H9 (cell line): Measurements from ENCODE around the gene CCNJL. TPM values are rescaled to one million over a fixed set of nuclear protein-coding genes. Genes with fewer than 3 reads are reported as not detected.

Experiments
- DNase-seq: peaks from one replicate; pipeline ENCODE4 v3.0.0-alpha.2; 2017
- H2AFZ ChIP-seq: one replicate; pipeline ENCODE4 v1.6.1; 2013; ENCODE audit warnings: mild to moderate bottlenecking, low read length, control low read depth, moderate library complexity
- H2AK5ac ChIP-seq: 2 replicates; pipeline ENCODE4 v1.6.1; 2013; ENCODE audit warnings: low read length, control low read depth, mixed read lengths; ENCODE audit not compliant: insufficient read length
- H2BK120ac ChIP-seq: one replicate; pipeline ENCODE4 v1.6.1; 2013; ENCODE audit warnings: low read depth, mild to moderate bottlenecking, low read length, control low read depth, inconsistent platforms; ENCODE audit not compliant: poor library complexity, severe bottlenecking
- H2BK12ac ChIP-seq: 2 replicates; pipeline ENCODE4 v1.6.1; 2013; ENCODE audit warnings: low read length, control low read depth, mixed read lengths, low read depth; ENCODE audit not compliant: insufficient read length
- H2BK15ac ChIP-seq: 2 replicates; pipeline ENCODE4 v1.6.1; 2013; ENCODE audit warnings: low read depth, low read length, control low read depth
- H2BK20ac ChIP-seq: one replicate; pipeline ENCODE4 v1.6.1; 2013; ENCODE audit warnings: low read depth, mild to moderate bottlenecking, low read length, control low read depth, inconsistent platforms; ENCODE audit not compliant: poor library complexity, severe bottlenecking
- H2BK5ac ChIP-seq: 2 replicates; pipeline ENCODE4 v1.6.1; 2013; ENCODE audit warnings: low read length, control low read depth, mixed read lengths; ENCODE audit not compliant: insufficient read length
- H3K14ac ChIP-seq: 2 replicates; pipeline ENCODE4 v1.6.1; 2013; ENCODE audit warnings: low read length, control low read depth; ENCODE audit not compliant: insufficient read depth
- H3K18ac ChIP-seq: 2 replicates; pipeline ENCODE4 v1.6.1; 2013; ENCODE audit warnings: low read depth, mild to moderate bottlenecking, mixed read lengths, low read length, control low read depth; ENCODE audit not compliant: insufficient read length
- H3K23ac ChIP-seq: 2 replicates; pipeline ENCODE4 v1.6.1; 2013; ENCODE audit warnings: low read length, control low read depth, mixed read lengths, low read depth; ENCODE audit not compliant: insufficient read length
- H3K23me2 ChIP-seq: 2 replicates; pipeline ENCODE4 v1.6.1; 2013; ENCODE audit warnings: low read depth, mild to moderate bottlenecking, mixed read lengths, low read length, control low read depth; ENCODE audit not compliant: insufficient read length, poor library complexity, severe bottlenecking
- H3K27ac ChIP-seq: 2 replicates; pipeline ENCODE4 v1.5.1; 2013; ENCODE audit warnings: low read length, control low read depth, mixed read lengths, low read depth; ENCODE audit not compliant: insufficient read length
- H3K27me3 ChIP-seq: 2 replicates; pipeline ENCODE4 v1.6.1; 2013; ENCODE audit warnings: low read length, control low read depth, inconsistent platforms; ENCODE audit not compliant: insufficient read depth
- H3K4ac ChIP-seq: 2 replicates; pipeline ENCODE4 v1.6.1; 2013; ENCODE audit warnings: low read depth, mild to moderate bottlenecking, control low read depth, inconsistent platforms, low read length, moderate library complexity
- H3K4me1 ChIP-seq: 2 replicates; pipeline ENCODE4 v1.6.1; 2013; ENCODE audit warnings: low read length, control low read depth, inconsistent platforms; ENCODE audit not compliant: insufficient read depth
- H3K4me2 ChIP-seq: 2 replicates; pipeline ENCODE4 v1.6.1; 2013; ENCODE audit warnings: low read length, control low read depth, mixed read lengths; ENCODE audit not compliant: insufficient read length, insufficient read depth
- H3K56ac ChIP-seq: 2 replicates; pipeline ENCODE4 v1.6.1; 2013; ENCODE audit warnings: low read depth, mild to moderate bottlenecking, mixed read lengths, low read length, control low read depth; ENCODE audit not compliant: insufficient read length
- H3K79me1 ChIP-seq: 2 replicates; pipeline ENCODE4 v1.6.1; 2013; ENCODE audit warnings: low read depth, mild to moderate bottlenecking, moderate library complexity, low read length, control low read depth, inconsistent platforms; ENCODE audit not compliant: insufficient read depth, poor library complexity, severe bottlenecking
- H3K79me2 ChIP-seq: 2 replicates; pipeline ENCODE4 v1.6.1; 2013; ENCODE audit warnings: low read length, control low read depth, inconsistent platforms; ENCODE audit not compliant: insufficient read depth
- H3K9ac ChIP-seq: 2 replicates; pipeline ENCODE4 v1.6.1; 2013; ENCODE audit warnings: low read length, control low read depth, mixed read lengths; ENCODE audit not compliant: insufficient read length; ENCODE audit errors: extremely low read depth
- H3K9me3 ChIP-seq: one replicate; pipeline ENCODE4 v1.6.1; 2013; ENCODE audit warnings: low read depth, low read length, inconsistent platforms; ENCODE audit not compliant: control insufficient read depth
- H3T11ph ChIP-seq: one replicate; pipeline ENCODE4 v1.6.1; 2013; ENCODE audit warnings: mild to moderate bottlenecking, low read length, control low read depth, inconsistent platforms
- H4K20me1 ChIP-seq: one replicate; pipeline ENCODE4 v1.6.1; 2013; ENCODE audit not compliant: control insufficient read depth, insufficient read length, insufficient read depth
- H4K5ac ChIP-seq: 2 replicates; pipeline ENCODE4 v1.6.1; 2013; ENCODE audit warnings: low read depth, mild to moderate bottlenecking, mixed read lengths, low read length, control low read depth; ENCODE audit not compliant: insufficient read length
- H4K8ac ChIP-seq: replicated peaks from 2 replicates; pipeline ENCODE4 v1.6.1; 2013; ENCODE audit warnings: low read length, control low read depth, mixed read lengths, low read depth; ENCODE audit not compliant: insufficient read length
- H4K91ac ChIP-seq: 2 replicates; pipeline ENCODE4 v1.6.1; 2013; ENCODE audit warnings: low read depth, mild to moderate bottlenecking, moderate library complexity, mixed read lengths, low read length, control low read depth; ENCODE audit not compliant: insufficient read length
- H3K27ac Mint-ChIP-seq, 3 experiments: 2 replicates in 2 of 3; 3 replicates in 1 of 3; pipeline ENCODE4 v1.8.0; 2020 to 2021; ENCODE audit warnings: mixed read lengths in 3 of 3, mild to moderate bottlenecking in 1 of 3, moderate library complexity in 1 of 3
- H3K27me3 Mint-ChIP-seq: 2 replicates; pipeline ENCODE4 v1.8.0; 2021; ENCODE audit warnings: low read depth, mild to moderate bottlenecking, moderate library complexity, mixed read lengths
- H3K36me3 Mint-ChIP-seq, 3 experiments: 2 replicates in 2 of 3; 3 replicates in 1 of 3; pipeline ENCODE4 v1.8.0; 2020 to 2021; ENCODE audit warnings: low read depth in 3 of 3, mixed read lengths in 3 of 3; ENCODE audit not compliant: insufficient read depth in 1 of 3
- H3K4me1 Mint-ChIP-seq, 2 experiments: 2 replicates each; pipeline ENCODE4 v1.8.0; 2020; ENCODE audit warnings: mixed read lengths in 2 of 2
- H3K4me3 Mint-ChIP-seq, 2 experiments: 2 replicates in 1 of 2; 3 replicates in 1 of 2; pipeline ENCODE4 v1.8.0; 2020 to 2021; ENCODE audit warnings: mild to moderate bottlenecking in 2 of 2, mixed read lengths in 2 of 2, moderate library complexity in 1 of 2
- H3K9me3 Mint-ChIP-seq, 2 experiments: 2 replicates in 1 of 2; 3 replicates in 1 of 2; pipeline ENCODE4 v1.8.0; 2020; ENCODE audit warnings: mild to moderate bottlenecking in 2 of 2, mixed read lengths in 2 of 2, moderate library complexity in 1 of 2
- WGBS: extraction: QIAGEN DNeasy Blood & Tissue Kit; methylation state at CpG from one replicate; pipeline ENCODE4 v1.1.7; 2013; ENCODE audit warnings: missing lambda C conversion rate, low lambda C conversion rate, mixed read lengths; ENCODE audit not compliant: insufficient read length; ENCODE audit errors: extremely low coverage; 5-methylcytosine and 5-hydroxymethylcytosine counted together
- total RNA-seq: library from RNA; stranded (reverse); gene quantifications from 2 replicates; pipeline ENCODE4 v1.2.1, GENCODE V29; 2021
- TF ChIP-seq, protein P1 (sequence below): fragments of 200-600 bp; sonication (generic); conservative IDR thresholded peaks from 3 replicates; pipeline ENCODE4 v1.8.0; 2021; ENCODE audit warnings: antibody characterized with exemption, mild to moderate bottlenecking

Gene CCNJL
- total RNA-seq, 1 experiment from 2014 or later = 26.9 TPM

DNA sequence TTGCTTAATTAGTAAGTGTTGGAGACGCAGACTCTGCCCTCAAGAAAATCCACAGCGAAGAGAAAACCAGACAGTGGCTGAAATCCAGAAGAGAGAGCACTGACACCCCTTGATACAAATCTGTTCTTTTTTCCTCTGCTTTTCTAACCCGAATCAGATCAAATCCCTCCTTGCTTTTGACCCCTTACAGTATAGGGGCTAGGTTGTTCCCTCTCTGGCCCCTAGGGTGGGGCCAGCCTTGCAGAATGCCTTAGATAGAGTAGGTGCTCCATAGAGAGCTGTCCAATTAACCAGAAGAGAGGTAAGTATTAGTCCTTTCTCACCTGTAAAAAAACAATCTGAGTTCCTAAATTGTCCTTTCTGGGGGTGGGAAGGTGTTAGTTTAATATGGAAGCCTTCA is 47.9 kb upstream of the CCNJL start:
- no peak overlapping the region for H3T11ph ChIP-seq
- H3K9me3 ChIP-seq = no peaks in the 10 kb centered on the region
- no peaks in the 10 kb centered on the region for H3K23me2 ChIP-seq
- no peak overlapping the region for H2BK20ac ChIP-seq
- H2AFZ ChIP-seq = no peak overlapping the region
- WGBS = no CpG with 5 or more reads among the region's 3 CpGs
- Mint-ChIP-seq H3K9me3 (no peaks in the 10 kb centered on the region), H3K27ac (no peak overlapping the region), H3K4me3 (no peak overlapping the region), H3K27me3 (peaks cover 3% of the 10 kb centered on the region), H3K36me3 (no peaks in the 10 kb centered on the region), H3K4me1 (peaks cover 9 to 23% of the 10 kb centered on the region in 2 experiments)
- no peak overlapping the region for H4K8ac ChIP-seq
- no peak overlapping the region for H2BK5ac ChIP-seq
- H4K20me1 ChIP-seq = no peaks in the 10 kb centered on the region
- H2BK12ac ChIP-seq = no peak overlapping the region
- no peak overlapping the region for H2AK5ac ChIP-seq
- H3K14ac ChIP-seq = no peak overlapping the region
- no peaks in the 10 kb centered on the region for H3K27me3 ChIP-seq
- DNase-seq = peak; percentile 33
- H3K79me1 ChIP-seq = no peaks in the 10 kb centered on the region
- H3K27ac ChIP-seq = no peak overlapping the region
- 0 out of 2 replicates have a peak, but pooled peaks cover 2% of the 10 kb centered on the region for H3K4me1 ChIP-seq
- H4K5ac ChIP-seq = no peak overlapping the region
- no peaks in the 10 kb centered on the region for H3K79me2 ChIP-seq
- TF ChIP-seq, protein P1, sequence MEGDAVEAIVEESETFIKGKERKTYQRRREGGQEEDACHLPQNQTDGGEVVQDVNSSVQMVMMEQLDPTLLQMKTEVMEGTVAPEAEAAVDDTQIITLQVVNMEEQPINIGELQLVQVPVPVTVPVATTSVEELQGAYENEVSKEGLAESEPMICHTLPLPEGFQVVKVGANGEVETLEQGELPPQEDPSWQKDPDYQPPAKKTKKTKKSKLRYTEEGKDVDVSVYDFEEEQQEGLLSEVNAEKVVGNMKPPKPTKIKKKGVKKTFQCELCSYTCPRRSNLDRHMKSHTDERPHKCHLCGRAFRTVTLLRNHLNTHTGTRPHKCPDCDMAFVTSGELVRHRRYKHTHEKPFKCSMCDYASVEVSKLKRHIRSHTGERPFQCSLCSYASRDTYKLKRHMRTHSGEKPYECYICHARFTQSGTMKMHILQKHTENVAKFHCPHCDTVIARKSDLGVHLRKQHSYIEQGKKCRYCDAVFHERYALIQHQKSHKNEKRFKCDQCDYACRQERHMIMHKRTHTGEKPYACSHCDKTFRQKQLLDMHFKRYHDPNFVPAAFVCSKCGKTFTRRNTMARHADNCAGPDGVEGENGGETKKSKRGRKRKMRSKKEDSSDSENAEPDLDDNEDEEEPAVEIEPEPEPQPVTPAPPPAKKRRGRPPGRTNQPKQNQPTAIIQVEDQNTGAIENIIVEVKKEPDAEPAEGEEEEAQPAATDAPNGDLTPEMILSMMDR = peak; percentile 48
- no peak overlapping the region for H3K4ac ChIP-seq
- H3K18ac ChIP-seq = no peak overlapping the region
- H4K91ac ChIP-seq = no peak overlapping the region
- H3K9ac ChIP-seq = no peak overlapping the region
- no peak overlapping the region for H3K23ac ChIP-seq
- no peak overlapping the region for H2BK120ac ChIP-seq
- no peak overlapping the region for H2BK15ac ChIP-seq
- H3K56ac ChIP-seq = no peak overlapping the region
- H3K4me2 ChIP-seq = no peak overlapping the region
